C4-2B (cell line): Measurements from ENCODE around the gene ATP11A.

Experiments
- CTCF ChIP-seq: fragments of 450-650 bp; conservative IDR thresholded peaks from 2 replicates; pipeline ENCODE4 v1.5.1; 2017; ENCODE audit warnings: mild to moderate bottlenecking
- ZFX ChIP-seq: fragments of 450-650 bp; IDR thresholded peaks from 2 replicates; pipeline ENCODE4 v1.6.1; 2017

GRCh38 chr13:112845511-112846144 lies 155.8 kb downstream of the ATP11A start:
- TF ChIP-seq CTCF (no peak), ZFX (no peak)
